ENCODE measurements around the gene GRHL1.

DNA sequence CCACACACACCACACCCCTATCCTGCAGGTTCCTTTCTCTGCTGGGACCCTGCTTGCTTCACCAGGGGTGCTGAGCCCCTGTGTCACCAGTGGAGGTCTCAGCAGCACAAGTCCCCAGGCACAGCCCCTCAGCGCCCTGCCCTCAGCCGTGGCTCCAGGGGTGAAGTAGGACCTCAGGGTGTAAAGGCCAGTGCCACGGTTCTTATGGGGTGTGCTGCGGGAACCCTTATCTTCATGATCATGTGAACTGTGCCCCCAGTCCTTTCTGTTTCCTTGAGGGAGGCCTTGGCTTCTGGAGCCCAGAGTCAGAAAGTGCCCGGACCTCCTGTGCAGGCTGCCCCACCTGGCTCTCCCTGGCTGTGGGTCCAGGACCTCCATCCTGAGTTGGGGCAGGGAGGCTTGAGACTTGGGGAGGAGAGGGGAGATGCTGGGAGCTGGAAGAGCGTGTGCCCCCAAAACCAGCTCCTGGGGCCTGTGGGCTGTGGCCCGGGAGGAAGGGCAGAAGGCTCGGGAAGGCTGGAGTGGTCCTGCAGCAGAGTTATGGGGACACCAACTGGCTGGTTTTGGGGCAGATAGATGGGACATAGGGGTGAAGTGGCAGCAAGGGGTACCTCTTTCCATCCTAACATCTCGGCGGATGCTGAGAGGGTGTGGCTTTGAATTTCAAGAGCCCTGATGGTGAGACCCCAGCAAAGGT lies 71.6 kb downstream of the GRHL1 start:
- TF ChIP-seq, protein P1, sequence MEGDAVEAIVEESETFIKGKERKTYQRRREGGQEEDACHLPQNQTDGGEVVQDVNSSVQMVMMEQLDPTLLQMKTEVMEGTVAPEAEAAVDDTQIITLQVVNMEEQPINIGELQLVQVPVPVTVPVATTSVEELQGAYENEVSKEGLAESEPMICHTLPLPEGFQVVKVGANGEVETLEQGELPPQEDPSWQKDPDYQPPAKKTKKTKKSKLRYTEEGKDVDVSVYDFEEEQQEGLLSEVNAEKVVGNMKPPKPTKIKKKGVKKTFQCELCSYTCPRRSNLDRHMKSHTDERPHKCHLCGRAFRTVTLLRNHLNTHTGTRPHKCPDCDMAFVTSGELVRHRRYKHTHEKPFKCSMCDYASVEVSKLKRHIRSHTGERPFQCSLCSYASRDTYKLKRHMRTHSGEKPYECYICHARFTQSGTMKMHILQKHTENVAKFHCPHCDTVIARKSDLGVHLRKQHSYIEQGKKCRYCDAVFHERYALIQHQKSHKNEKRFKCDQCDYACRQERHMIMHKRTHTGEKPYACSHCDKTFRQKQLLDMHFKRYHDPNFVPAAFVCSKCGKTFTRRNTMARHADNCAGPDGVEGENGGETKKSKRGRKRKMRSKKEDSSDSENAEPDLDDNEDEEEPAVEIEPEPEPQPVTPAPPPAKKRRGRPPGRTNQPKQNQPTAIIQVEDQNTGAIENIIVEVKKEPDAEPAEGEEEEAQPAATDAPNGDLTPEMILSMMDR (IDR thresholded peaks at IDR 0.05) = no peak
- TF ChIP-seq, protein P2, sequence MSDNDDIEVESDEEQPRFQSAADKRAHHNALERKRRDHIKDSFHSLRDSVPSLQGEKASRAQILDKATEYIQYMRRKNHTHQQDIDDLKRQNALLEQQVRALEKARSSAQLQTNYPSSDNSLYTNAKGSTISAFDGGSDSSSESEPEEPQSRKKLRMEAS (CRISPR knock-in tag; IDR thresholded peaks at IDR 0.05) = no peak
- no peak for TF ChIP-seq JUN (CRISPR knock-in tag; IDR thresholded peaks at IDR 0.05)
- no peak for TF ChIP-seq SMAD4 (CRISPR knock-in tag; IDR thresholded peaks at IDR 0.05)
- TF ChIP-seq, protein P3, sequence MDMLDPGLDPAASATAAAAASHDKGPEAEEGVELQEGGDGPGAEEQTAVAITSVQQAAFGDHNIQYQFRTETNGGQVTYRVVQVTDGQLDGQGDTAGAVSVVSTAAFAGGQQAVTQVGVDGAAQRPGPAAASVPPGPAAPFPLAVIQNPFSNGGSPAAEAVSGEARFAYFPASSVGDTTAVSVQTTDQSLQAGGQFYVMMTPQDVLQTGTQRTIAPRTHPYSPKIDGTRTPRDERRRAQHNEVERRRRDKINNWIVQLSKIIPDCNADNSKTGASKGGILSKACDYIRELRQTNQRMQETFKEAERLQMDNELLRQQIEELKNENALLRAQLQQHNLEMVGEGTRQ (CRISPR knock-in tag; IDR thresholded peaks at IDR 0.05) = no peak
- no peak for TF ChIP-seq ATF1 (CRISPR knock-in tag; IDR thresholded peaks at IDR 0.05)
- TF ChIP-seq, protein P4, sequence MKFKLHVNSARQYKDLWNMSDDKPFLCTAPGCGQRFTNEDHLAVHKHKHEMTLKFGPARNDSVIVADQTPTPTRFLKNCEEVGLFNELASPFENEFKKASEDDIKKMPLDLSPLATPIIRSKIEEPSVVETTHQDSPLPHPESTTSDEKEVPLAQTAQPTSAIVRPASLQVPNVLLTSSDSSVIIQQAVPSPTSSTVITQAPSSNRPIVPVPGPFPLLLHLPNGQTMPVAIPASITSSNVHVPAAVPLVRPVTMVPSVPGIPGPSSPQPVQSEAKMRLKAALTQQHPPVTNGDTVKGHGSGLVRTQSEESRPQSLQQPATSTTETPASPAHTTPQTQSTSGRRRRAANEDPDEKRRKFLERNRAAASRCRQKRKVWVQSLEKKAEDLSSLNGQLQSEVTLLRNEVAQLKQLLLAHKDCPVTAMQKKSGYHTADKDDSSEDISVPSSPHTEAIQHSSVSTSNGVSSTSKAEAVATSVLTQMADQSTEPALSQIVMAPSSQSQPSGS (CRISPR knock-in tag; IDR thresholded peaks at IDR 0.05; ENCODE audit: borderline replicate concordance, low read depth) = no peak
